ENCODE measurements around the gene IPO9.

DNA sequence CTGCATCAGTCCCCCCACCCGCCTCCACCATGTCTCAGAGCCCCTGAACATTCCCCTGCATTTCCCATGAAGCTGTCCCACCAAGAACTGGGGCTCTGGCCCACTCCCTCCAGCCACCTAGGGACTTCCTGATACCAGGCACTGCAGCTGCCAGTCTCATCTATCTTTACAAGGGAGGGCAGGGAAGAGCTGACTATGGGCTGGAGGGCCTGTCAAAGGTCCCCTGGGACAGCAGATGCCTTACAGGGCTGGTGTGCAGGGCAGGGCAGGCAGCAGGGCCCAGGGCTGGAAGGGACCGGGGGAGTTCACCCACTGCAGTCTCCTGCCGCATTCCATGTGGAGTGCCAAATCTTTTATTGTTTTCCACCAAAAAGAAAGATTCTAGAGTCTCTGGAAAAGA, 77.4 kb downstream of the IPO9 start:
- TF ChIP-seq, protein P1, sequence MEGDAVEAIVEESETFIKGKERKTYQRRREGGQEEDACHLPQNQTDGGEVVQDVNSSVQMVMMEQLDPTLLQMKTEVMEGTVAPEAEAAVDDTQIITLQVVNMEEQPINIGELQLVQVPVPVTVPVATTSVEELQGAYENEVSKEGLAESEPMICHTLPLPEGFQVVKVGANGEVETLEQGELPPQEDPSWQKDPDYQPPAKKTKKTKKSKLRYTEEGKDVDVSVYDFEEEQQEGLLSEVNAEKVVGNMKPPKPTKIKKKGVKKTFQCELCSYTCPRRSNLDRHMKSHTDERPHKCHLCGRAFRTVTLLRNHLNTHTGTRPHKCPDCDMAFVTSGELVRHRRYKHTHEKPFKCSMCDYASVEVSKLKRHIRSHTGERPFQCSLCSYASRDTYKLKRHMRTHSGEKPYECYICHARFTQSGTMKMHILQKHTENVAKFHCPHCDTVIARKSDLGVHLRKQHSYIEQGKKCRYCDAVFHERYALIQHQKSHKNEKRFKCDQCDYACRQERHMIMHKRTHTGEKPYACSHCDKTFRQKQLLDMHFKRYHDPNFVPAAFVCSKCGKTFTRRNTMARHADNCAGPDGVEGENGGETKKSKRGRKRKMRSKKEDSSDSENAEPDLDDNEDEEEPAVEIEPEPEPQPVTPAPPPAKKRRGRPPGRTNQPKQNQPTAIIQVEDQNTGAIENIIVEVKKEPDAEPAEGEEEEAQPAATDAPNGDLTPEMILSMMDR (IDR thresholded peaks at IDR 0.05), result no peak
- no peak for TF ChIP-seq POLR2A (IDR thresholded peaks at IDR 0.05)
